DMS153 (cell line): ENCODE measurements around the gene CD99L2.

ENCODE experiments used
- DNase-seq: peaks from one replicate; lab custom pipeline; 2025; lab: John Stamatoyannopoulos, UW

The CD99L2 gene, protein sequence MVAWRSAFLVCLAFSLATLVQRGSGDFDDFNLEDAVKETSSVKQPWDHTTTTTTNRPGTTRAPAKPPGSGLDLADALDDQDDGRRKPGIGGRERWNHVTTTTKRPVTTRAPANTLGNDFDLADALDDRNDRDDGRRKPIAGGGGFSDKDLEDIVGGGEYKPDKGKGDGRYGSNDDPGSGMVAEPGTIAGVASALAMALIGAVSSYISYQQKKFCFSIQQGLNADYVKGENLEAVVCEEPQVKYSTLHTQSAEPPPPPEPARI

DNA sequence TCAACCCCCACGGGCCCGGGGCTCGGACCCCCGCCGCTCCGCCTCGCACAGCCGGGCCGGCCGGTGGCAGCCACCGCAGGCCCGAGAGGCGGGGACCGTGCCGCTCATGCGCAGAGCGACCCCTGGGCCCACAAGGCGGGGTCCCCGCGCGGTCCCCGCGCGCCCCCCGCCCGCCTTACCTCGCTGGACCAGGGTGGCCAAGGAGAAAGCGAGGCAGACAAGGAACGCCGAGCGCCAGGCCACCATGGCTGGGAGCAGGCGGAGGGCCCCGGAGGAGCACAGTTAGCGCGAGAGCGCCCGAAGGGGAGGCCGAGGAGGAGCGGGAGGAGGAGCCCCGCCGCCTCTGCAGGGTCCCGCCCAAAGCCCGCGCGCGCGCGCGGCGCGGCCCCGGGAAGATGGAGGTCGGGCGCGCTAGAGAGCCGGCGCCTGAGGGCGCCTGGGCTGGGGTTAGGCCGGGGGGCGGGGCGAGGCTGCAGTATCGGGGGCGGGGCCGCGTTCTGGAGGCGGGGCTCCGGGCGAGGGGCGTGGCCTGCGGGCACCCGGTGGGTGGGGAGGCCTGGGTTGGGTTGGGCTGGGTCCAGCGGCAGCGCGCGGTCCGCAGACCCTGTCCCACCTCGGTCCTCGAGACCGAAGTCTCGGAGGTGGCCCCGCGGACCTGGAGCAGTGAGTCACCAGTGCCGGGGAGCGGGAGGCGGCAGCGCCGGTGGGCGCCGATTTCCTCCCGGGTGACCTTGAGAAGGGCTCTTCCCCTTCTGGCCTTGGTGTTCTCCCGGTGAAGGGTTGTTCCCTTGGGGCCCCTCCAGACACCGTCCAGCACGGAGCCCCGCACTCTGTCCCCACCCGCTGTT, at the start of gene CD99L2:
CD99L2 (minus strand) TSS at position 326 of the 848 bp plus-strand sequence; CDS start at position 246, 80 bp downstream.
- DNase-seq = peak; percentile 85

DNA sequence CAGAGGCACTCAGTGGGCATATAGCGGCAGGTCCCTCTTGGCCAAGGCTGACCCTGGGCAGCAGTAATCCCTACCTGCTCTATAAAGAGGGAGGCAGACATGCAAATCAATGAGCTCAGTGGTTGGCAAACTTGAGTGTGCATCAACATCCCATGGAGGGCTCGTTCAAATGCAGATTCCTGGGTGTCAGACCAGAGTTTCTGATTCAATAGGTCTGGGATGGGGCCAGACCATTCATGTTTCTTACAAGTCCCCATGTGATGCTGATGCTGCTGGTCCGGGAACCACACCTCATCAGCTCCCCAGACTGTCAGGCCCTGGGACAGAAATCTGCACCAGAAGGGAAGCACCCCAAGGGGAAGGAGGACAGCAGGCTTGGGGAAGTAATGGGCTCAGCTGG, 45.8 kb upstream of the CD99L2 start:
- DNase-seq = no peak

DNA sequence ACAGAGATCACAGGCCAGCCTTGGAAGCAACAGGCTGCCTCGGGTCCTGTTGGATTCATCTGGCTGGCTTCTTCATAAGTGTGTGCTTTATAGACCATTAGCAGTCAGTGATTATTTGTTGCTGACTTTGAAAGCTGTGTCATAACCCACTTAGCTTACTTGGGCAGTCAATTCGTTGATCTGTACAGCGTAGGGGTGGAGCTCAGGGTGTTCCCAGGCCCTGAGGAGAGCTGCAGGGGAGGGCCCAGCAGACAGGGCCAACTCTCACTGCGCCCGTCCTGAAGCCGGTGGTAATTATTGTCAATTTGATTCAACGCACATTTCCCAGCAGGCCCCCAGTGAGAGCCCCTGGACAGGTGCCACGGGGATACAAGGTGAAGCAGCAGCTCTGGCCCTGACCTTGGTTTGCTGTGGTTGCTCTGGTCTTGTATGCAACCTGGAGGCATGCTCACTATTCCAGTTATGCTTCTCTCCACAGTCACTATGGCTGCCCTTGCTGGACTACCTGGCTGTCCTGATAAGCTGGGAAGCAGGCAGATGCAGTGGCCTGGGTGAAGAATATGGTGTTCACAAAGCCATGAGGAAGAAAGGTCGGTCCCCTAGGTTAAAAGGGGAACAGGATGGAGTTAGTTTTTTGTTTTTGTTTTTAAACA, 44.6 kb upstream of the CD99L2 start:
- DNase-seq = no peak

DNA sequence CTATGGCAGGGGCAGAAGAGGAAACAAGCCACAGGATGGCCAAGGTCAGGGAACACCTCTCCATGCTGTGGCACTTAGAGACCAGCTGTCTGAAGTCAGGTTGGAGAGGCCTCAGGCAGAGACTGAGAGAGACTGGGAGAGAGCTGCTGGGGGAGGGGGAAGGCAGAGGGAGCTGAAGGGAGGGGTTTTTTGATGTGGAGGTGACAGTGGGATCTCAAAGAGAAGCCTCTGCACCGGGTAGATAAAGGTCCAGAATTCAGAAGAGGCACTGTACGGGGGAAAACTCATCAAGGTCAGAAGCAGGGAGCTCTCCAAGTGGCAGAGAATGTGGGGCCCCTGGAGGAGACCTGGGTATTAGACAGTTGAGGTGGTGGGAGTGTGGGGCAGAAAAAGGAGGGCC, 43.1 kb upstream of the CD99L2 start:
- DNase-seq = no peak

DNA sequence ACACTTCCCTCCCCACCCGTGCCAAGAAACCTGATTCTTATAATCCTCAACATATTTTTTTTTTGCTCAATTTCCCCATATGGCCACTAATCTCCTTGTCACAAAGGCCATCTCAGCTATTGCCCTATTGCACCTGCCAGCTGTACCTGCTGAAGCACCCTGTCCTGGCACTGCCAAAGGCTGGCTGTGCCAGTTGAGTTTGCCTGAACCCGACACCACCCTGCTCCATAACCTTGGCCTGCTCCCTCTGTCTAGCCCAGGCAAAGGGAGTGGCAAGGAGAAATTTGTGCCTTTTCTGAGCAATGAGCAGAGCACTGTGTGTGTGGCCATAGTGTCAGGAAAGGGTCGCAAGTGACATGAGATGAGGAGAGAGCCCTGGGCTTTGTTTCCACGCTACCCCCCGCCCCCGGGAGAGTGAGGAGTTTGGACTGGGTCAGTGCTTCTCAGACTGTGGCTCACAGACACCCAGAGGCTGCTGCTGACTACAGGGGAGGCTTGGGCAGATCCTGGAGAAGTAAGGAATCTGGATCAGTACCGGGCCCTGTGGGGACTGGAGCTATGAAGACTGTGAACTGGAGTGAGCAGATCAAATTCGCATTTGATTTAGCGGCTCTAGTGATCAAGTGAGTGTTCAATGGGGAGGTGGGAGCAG, 42.5 kb upstream of the CD99L2 start:
- DNase-seq = no peak

DNA sequence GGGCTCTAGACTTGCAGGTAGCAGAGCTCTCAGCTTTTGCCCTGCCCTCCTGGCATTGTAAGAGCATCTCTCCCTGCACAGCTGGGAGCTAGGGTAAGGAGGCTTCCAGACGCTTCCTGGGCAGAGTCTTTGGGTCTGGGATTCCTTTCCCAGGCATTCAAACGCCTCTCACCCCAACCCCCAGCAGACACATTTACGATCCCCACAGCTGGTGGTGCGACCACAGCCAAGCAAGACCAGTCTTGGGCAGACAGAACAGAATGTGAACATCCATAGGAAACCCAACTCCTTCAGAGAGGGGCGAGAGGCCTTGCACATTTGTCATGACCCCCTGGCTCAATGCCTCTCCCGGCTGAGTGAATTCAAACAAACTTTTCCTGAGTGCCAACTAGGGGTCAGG, 38.1 kb upstream of the CD99L2 start:
- DNase-seq = no peak

DNA sequence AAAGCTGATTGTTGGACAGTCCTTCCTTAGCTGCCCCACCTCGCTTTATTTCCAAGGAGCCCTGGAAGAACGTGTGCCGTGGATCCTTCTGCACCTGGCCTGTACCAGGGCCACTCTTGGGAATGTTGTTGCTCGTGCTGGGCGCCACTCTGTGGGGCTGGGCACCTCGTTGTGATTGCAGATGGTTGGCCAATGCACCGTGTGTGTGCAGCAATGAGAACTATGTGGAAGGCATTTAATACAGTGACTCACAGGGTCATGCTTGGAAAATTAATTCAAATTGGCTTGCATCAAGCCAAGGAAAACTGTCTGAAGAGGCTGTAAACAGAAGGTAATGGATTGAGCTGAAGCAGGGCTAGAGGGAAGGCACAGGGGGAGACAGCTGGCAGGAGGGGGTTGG, 37.0 kb upstream of the CD99L2 start:
- DNase-seq = no peak

DNA sequence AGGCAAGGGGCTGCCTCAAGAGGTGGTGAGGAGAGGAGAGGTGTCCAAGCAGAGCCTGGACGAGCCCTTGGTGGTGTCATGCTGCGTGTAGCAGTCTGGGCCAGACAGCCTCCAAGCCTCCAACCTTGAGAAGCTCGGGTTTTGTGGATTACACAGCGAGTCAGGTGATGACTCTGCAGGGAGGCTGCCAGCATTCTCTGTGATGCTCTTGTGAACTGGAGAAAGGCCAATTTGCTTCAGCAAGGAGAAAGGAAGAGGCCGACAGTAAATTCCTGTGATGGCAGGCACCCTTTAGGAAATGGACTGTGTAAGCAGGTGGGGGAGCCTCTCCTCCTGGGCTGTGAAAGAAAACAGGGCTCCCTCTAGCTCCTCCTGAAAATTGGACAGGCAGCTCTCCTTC, 36.0 kb upstream of the CD99L2 start:
- DNase-seq = no peak

DNA sequence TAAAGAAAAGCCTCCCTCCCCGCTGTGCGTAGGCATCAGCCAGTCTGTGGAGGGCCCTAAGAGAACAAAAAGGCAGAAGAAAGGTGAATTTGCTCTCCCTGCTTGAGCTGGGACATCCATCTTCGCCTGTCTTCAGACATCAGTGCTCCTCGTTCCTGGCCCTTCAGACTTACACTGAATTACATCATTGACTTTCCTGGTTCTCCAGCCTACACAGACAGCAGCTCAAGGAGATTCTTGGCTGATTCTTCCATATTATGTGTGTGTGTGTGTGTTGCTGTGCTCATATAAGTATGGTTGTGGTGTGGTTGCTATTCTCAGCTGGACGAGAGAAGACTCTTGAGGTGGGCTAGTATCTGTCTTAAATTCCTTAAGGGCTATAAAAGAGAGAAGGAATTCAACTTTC, 35.5 kb upstream of the CD99L2 start:
- DNase-seq = no peak

DNA sequence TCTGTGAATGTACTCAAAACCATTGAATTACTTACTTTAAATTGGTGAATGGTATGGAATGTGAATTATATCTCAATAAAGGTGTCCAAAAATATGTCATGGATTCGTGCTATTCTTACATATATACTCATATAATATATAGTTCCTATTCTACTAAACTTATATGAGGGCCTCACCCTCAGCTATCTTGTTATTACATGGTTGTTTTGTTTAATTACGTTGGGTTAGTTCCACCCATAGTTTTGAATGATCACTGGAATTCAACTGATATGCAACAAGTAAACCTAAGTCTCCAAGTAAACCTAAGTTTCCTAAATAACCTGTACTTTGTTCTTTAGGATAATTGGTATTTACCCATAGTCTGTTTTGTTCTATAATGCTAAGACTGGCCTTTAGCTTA, 30.6 kb upstream of the CD99L2 start:
- no peak for DNase-seq

DNA sequence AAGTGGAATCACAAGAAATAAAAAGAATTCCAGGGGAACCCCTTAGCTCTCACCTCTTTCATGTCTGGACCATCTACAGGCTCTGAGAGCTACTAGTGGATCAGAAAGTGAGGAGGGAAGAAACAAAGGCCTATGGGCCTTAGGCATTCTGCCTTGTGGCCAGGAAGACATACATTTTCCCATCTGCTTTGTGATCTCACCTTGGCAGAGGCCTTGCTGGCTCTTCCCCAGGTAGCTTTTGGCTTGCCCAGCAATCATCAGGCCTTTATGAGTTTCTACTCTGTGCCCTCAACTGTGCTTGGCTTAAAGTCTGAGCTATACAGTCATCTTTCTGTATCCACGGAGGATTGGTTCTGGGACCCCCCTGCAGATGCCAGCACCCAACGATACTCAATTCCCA, 28.3 kb upstream of the CD99L2 start:
- DNase-seq = no peak

DNA sequence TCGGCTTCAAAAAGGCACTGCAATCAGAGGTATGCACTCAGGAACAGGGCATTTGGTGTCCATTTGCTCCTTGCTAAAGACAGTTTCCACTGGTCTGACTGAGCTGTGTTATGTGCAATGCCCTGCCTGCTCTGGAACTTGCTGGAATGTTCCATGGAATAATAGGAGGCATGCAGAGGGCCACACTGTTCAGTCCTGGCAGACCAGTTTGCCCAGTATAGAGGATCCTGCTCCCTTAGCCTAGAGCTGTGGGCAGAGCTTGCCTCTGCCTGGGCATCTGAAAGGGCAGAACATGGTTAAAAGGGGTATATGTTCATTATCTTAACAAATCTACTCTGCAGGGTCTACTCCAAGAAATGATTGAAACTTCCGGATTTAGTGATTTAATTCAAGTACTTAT, 27.8 kb upstream of the CD99L2 start:
- DNase-seq = no peak

DNA sequence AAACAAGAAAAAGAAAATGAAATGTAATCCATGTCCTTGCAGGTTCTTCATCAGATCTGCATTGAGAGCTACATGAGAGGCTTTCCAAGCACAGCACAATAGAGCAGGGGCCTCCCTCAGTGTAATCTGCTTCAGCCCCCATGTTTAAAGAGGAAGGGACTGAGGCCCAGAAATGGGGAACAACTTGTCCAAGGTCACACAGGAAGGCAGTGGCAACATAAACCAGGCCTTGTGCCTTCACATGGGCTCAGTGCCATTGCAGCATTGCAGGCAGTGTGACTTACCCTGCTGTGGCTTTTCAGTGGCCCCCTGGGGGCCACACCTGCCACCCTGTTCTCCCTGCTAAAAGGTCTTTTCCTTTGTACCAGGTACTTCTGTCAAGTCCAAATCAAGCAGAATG, 20.9 kb upstream of the CD99L2 start:
- no peak for DNase-seq

DNA sequence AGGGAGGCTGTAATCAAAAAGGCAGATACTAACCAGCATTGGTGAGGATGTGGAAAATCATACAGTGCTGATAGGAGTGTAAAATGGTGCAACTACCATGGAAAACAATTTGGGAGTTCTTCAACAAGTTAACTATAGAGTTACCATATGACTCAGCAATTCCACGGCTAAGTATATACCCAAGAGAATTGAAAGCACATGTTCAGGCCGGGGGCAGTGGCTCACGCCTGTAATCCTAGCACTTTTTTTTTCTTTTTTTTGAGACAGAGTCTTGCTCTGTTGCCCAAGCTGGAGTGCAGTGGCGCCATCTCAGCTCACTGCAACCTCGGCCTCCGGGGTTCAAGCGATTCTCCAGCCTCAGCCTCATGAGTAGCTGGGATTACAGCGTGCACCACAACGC, 15.0 kb upstream of the CD99L2 start:
- no peak for DNase-seq

DNA sequence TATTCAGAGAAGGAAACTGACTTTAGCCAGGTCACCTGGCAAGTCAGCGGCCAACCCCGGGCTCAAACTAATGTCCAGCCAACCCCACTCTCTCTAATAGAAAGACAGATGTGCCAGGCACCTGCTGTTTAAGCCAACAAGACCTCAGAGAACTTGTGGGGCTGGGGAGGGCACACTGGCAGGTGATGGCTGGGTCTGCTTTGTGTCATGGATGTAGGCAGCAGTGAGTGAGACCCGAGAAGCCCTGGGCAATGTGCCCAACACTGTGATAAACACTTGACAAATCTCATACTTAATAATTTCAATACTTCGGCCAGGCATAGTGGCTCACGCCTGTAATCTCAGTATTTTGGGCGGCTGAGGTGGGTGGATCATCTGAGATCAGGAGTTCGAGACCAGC, 9.0 kb upstream of the CD99L2 start:
- no peak for DNase-seq

DNA sequence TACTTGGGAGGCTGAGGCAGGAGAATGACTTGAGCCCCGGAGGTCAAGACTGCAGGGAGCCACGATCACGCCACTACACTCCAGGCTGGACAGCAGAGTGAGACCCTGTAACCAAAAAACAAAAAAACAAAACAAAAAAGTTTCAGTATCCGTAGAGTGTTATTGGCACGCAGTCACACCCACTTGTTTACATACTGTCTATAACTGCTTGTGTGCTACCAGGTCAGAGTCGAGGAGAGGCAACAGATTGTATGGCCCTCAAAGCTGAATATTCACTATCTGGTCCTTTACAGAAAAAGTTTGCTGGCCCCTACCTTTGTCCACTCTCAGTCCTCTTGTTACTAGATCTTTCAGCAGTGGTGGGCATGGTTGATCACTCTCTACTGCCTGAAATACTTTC, 8.2 kb upstream of the CD99L2 start:
- no peak for DNase-seq

DNA sequence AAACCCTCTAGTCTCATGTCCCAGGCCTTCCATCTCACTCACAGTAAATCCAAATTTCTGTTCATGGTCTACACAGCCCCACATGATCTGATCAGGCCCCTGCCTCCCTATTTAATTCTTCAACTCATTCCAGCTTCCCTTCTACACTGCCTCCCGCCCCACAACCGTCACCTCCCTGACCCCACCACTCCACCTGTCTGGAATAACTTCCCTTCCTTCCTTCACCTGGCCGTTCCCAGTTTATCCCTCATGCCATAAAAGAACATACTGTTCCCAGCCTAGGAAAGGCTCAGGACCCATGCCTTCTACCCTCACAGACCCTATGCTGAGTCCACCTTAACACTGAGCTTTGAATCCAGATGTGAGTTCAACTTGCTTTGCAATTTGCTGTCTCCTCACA, 6.8 kb upstream of the CD99L2 start:
- no peak for DNase-seq

DNA sequence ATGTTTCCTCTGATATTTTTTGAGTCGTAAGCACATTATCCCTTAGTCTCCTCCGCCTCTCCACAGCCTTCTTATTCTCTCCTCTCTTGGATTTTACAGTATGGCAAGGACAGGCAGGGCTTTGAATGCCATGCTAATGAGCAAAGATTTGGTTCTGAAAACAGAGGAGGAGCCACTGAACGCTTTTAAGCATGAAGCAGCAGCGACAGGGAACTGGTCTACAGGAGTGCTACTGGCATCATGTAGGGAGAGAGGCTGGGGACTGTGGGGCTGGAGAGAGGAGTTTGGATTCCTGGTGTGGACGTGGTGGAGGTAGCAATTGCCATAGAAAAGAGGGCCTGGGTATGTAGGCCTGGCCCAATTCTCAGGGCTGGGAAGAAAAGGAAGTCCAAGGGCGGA, 4.6 kb upstream of the CD99L2 start:
- no peak for DNase-seq

DNA sequence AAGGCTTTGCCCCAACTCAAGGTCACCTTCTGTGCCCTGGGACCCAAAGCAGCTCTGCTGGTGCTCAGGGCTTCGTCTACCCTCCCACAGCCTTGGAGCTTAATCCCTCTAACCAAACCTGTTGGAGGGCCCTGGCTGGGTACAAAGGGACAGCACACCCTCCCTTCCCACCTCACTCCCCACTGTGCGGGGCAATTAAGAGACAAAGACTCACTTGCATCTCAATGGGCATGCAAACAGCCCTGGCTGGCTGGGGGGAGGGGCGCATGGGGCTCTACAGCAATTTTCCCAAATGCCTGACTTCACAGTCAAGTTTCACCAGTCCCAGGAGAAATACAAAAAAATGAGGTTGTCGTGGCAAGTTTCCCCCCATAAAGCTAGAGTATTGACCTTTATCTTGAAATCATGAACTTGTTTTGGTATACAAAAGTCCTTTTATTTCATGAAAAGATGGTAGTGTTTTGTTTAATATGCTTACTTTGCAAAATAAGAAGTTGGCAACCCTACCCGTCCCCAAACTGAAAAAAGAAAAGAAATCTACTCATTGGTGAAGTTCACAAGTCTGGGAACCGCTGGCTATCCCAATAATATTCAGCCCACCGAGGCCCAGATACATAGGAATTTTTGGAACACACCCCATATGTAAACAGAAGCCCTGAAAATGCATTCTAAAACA, 4.1 kb upstream of the CD99L2 start:
- DNase-seq = peak; percentile 38

DNA sequence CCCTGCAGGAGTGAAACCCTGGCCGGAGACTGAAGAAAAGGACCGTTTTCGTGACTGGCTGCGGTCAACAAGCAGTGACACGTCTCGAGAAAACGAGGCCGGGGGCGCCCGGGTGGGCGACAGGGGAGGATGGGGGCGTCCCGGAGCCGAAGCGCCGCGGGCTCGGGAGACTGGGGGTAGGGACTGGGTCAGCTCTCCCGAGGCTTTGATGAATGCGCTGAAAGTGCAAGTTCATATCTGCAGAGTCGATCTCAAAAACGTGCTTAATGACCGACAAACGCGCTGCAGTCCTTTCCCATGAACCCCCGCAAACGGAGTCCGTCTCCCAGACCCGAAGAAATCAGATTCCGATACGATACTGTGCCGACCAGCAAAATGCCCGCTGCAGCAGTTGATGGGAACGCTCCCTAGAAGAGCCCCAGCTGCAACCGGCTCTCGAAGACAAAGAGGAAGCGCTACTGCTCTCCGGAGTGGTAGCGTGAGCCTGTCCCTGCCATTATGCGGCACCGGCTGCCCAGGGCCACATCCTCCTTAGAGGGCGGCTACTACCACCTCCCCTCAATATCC, 806 bp upstream of the CD99L2 start:
- peak; percentile 54 for DNase-seq

DNA sequence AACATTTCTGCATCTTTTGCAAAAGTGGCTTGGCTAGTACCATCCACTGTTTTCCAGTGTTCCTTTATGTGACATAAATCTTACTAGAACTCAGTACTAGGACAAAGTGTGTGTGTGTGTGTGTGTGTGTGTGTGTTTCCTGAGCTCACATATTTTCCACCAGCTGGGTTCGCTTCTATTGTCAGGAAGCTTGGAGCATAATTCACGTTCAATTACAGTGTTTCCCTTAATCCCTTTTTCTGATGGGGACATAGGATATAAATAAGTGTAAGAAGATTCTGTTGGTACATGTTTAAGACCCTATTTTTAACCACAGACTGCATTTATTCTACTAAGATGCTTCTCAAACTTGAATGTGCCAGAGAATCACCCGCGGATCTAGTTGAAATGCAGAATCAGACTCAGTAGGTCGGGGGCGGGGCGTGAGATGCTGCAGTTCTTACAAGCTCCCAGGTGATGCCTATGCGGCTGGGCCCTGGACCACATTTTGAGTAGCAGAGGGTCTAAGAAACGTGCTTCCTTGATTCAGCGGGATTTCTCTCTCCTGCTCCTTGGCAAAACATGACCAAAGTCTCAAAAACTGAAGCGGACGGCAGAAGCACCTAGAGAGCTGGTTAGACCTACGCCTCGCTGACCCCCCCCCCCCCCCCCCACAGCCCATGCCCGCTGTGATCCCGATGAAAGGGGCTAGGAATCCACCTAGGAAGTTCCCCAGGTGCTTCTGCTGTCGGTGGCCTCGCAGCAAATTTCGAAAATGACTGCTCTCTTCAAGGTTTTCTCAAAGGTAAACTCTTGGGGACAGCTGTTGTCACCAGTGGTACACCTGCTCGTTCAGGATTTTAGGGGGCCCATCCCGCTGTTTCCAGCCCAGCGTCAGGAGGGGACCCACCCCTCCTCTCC, 797 bp downstream of the CD99L2 start:
- peak; percentile 14 for DNase-seq
